Measurements from ENCODE around the gene RBM15. TPM values are rescaled to one million over a fixed set of nuclear protein-coding genes. Genes with fewer than 3 reads are reported as not detected.

The RBM15 gene
- total RNA-seq, 3 donors from 2014 or later (not counting 1 experiment from before 2014, with no cell fraction given): 81.8 to 109 (median 87.0) TPM

DNA sequence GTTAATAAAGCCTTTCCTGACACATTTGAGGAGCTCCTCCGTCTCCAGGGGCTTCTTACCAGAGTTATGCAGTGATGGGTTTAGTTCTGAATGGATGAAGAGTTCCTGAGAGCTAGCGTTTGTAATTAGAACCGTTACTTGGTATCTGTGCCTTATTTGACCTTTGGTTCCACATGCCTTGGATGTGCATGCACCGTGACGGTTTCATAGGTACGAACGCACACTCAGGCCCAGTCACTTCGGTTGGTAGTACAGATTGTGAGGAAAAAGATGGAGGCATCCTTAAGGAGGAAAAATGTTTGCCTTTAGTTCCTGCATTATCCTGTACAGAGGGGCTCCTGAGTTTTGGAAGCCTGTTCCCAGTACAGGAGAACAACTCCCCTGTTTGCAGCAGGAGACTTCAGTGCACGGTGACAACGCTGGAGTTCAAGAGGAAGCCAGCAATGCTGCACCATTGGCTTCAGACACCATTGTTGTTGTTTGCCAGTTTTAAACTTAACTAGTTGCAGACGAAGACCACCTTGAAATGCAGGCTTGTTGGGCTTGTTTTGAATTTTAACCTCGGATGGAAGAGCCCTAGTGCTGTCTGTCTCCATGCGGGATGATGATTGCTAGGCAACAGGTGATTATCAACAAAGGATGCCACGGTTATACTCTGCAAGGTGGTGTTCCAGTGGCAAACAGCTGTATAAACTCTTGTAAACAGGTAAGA, 8.2 kb downstream of the RBM15 start:
- intact Hi-C loops (cut with micrococcal nuclease): no loop called here
- DNase-seq (no peak), ATAC-seq (no peak)
- no peaks in the 10 kb centered on the region for H3K27me3 Mint-ChIP-seq (ENCODE audit: low read depth in 2 of 2)
- Histone ChIP-seq H3K27ac (ENCODE audit: low read length) (no peak overlapping the region), H3K36me3 (ENCODE audit: control insufficient read depth, insufficient read depth, low read length) (peaks cover 46% of the 10 kb centered on the region), H3K9me3 (ENCODE audit: control insufficient read depth, insufficient read depth, low read length) (no peaks in the 10 kb centered on the region), H3K4me3 (ENCODE audit: low read length) (no peak overlapping the region), H3K4me1 (ENCODE audit: control insufficient read depth, insufficient read depth, low read length) (peaks cover 7% of the 10 kb centered on the region), H3K27me3 (ENCODE audit: control insufficient read depth, insufficient read depth, low read length) (no peaks in the 10 kb centered on the region)
- H3K4me3 Mint-ChIP-seq: no peak overlapping the region
- TF ChIP-seq CTCF (IDR thresholded peaks at IDR 0.05): no peak
- H3K36me3 Mint-ChIP-seq: peaks cover 10% of the 10 kb centered on the region
- H3K9me3 Mint-ChIP-seq: no peaks in the 10 kb centered on the region
- H3K27ac Mint-ChIP-seq: peak overlapping the region in 1 of 2 donors; percentile 47
- WGBS (ENCODE audit: insufficient coverage): 90% methylated on average over 14 of the region's 14 CpGs
- peaks cover 83 to 86% of the 10 kb centered on the region in 2 donors for H3K4me1 Mint-ChIP-seq

GRCh38 chr1:110348050-110348449, 8.9 kb downstream of the RBM15 start:
- H3K4me1 ChIP-seq (ENCODE audit: control insufficient read depth, insufficient read depth, low read length): peaks cover 7% of the 10 kb centered on the region
- no peak for TF ChIP-seq CTCF (IDR thresholded peaks at IDR 0.05)

DNA sequence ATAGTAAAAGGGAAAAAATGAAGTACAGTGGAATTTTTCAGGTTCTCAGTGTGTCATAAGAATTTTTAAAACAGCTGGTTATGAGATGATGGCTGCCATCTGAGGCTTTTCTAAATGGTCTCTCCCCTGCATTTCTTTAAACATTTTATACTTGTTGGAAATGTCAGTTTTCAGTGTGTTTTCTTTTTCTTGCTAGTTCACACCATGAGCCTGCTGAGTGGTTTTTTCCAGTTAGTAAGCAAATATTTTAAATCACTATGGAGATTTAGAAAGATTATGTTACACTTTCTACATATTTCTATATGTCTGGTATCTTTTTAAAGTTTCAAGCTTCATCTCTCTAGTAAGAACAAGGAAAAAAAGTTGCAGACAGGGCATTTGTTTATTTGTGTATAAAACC, 9.6 kb downstream of the RBM15 start:
- peak overlapping the region; percentile 1 for H3K4me3 Mint-ChIP-seq
- H3K27ac Mint-ChIP-seq: peak overlapping the region; percentile 0 to 66
- H3K27me3 Mint-ChIP-seq (ENCODE audit: low read depth in 2 of 2): no peaks in the 10 kb centered on the region
- peaks cover 69 to 78% of the 10 kb centered on the region in 2 donors for H3K4me1 Mint-ChIP-seq
- Histone ChIP-seq H3K4me3 (ENCODE audit: low read length) (no peak overlapping the region), H3K36me3 (ENCODE audit: control insufficient read depth, insufficient read depth, low read length) (peaks cover 36% of the 10 kb centered on the region), H3K4me1 (ENCODE audit: control insufficient read depth, insufficient read depth, low read length) (peaks cover 7% of the 10 kb centered on the region), H3K27me3 (ENCODE audit: control insufficient read depth, insufficient read depth, low read length) (no peaks in the 10 kb centered on the region), H3K9me3 (ENCODE audit: control insufficient read depth, insufficient read depth, low read length) (no peaks in the 10 kb centered on the region), H3K27ac (ENCODE audit: low read length) (no peak overlapping the region)
- intact Hi-C loops (cut with micrococcal nuclease): no loop called here
- TF ChIP-seq CTCF (IDR thresholded peaks at IDR 0.05): no peak
- peaks cover 10% of the 10 kb centered on the region for H3K36me3 Mint-ChIP-seq
- DNase-seq: no peak
- no peaks in the 10 kb centered on the region for H3K9me3 Mint-ChIP-seq
- ATAC-seq: no peak

More at GRCh38 chr1:110348050-110348449, 8.9 kb downstream of the RBM15 start:
- 69% methylated on average over 2 of the region's 2 CpGs for WGBS (ENCODE audit: insufficient coverage)
- H3K36me3 ChIP-seq (ENCODE audit: control insufficient read depth, insufficient read depth, low read length): peaks cover 39% of the 10 kb centered on the region
- H3K4me1 Mint-ChIP-seq: peaks cover 76 to 79% of the 10 kb centered on the region in 2 donors
- intact Hi-C loops (cut with micrococcal nuclease): no loop called here
- peaks cover 10% of the 10 kb centered on the region for H3K36me3 Mint-ChIP-seq
- H3K27me3 ChIP-seq (ENCODE audit: control insufficient read depth, insufficient read depth, low read length): no peaks in the 10 kb centered on the region
- no peak overlapping the region for H3K27ac ChIP-seq (ENCODE audit: low read length)
- no peak overlapping the region for H3K4me3 ChIP-seq (ENCODE audit: low read length)
- H3K4me3 Mint-ChIP-seq: no peak overlapping the region
- DNase-seq (no peak), ATAC-seq (no peak)
- no peaks in the 10 kb centered on the region for H3K9me3 Mint-ChIP-seq
- H3K27me3 Mint-ChIP-seq (ENCODE audit: low read depth in 2 of 2): no peaks in the 10 kb centered on the region
- H3K27ac Mint-ChIP-seq: peak overlapping the region; percentile 0 to 66
- no peaks in the 10 kb centered on the region for H3K9me3 ChIP-seq (ENCODE audit: control insufficient read depth, insufficient read depth, low read length)

DNA sequence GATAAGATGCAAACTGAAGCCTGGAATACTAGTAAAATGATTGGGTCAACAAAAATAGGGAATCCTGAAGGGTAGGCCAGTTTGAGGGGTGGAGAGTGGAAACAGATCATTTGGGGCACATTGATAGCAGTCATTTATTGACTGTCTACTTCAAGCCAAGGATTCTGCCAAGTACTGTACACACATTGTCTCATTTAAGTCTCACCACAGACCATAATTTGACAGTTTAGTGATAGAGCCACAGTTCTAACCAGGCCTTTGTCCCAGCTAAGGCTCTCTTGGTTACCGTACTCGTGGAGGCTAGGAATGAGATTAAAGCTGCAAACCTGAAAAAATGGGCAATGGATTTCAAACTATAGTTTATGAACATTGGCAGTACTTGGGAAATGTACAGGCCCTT, 11.2 kb downstream of the RBM15 start:
- DNase-seq (no peak), ATAC-seq (no peak)
- no peaks in the 10 kb centered on the region for H3K9me3 ChIP-seq (ENCODE audit: control insufficient read depth, insufficient read depth, low read length)
- intact Hi-C loops (cut with micrococcal nuclease): no loop called here
- Mint-ChIP-seq H3K27ac (peak overlapping the region; percentile 0 to 34), H3K36me3 (peaks cover 10% of the 10 kb centered on the region), H3K9me3 (no peaks in the 10 kb centered on the region), H3K4me1 (peaks cover 64 to 72% of the 10 kb centered on the region in 2 donors), H3K4me3 (no peak overlapping the region), H3K27me3 (ENCODE audit: low read depth in 2 of 2) (no peaks in the 10 kb centered on the region)
- no peak overlapping the region for H3K27ac ChIP-seq (ENCODE audit: low read length)
- no peak for TF ChIP-seq CTCF (IDR thresholded peaks at IDR 0.05)
- 97% methylated on average over 2 of the region's 2 CpGs for WGBS (ENCODE audit: insufficient coverage)
- H3K27me3 ChIP-seq (ENCODE audit: control insufficient read depth, insufficient read depth, low read length): no peaks in the 10 kb centered on the region
- peaks cover 7% of the 10 kb centered on the region for H3K4me1 ChIP-seq (ENCODE audit: control insufficient read depth, insufficient read depth, low read length)
- no peak overlapping the region for H3K4me3 ChIP-seq (ENCODE audit: low read length)
- peaks cover 28% of the 10 kb centered on the region for H3K36me3 ChIP-seq (ENCODE audit: control insufficient read depth, insufficient read depth, low read length)

Measured in natural killer cell (primary cell).